ENCODE data around the gene ESRRA. TPM values are rescaled to one million over a fixed set of nuclear protein-coding genes. Genes with fewer than 3 reads are reported as not detected.
A peak's percentile ranks its signal among the peaks of the same experiment; 100 is the strongest.

The ESRRA gene
- total RNA-seq, 1 experiment from 2014 or later, result 61.0 TPM

GRCh38 chr11:64355078-64355940, 50.0 kb downstream of the ESRRA start:
- Histone ChIP-seq H3K9me3 (ENCODE audit: insufficient read depth, low read depth) (no peaks in the 10 kb centered on the region), H3K4me3 (no peak overlapping the region; the same call in 1 of the 2 replicates), H3K27me3 (ENCODE audit: insufficient read depth, low read depth) (no peaks in the 10 kb centered on the region), H3K4me2 (peak overlapping the region; percentile 62), H3K9me2 (ENCODE audit: insufficient read depth) (no peaks in the 10 kb centered on the region), H3F3A (ENCODE audit: insufficient read depth, low read depth) (peaks cover 28% of the 10 kb centered on the region; the same call in 1 of the 2 replicates), H4K20me1 (ENCODE audit: insufficient read depth) (peaks cover 6% of the 10 kb centered on the region; the same call in 1 of the 2 replicates), H3K79me2 (ENCODE audit: low read depth) (peaks cover 12% of the 10 kb centered on the region), H3K27ac (peak overlapping the region; percentile 25; the same call in 1 of the 2 replicates), H3K36me3 (ENCODE audit: low read depth) (no peaks in the 10 kb centered on the region), H3K4me1 (replicated peaks; ENCODE audit: insufficient read depth) (peaks cover 42% of the 10 kb centered on the region), H2AFZ (0 out of 2 replicates have a peak overlapping the region, but pooled peaks have one; percentile 14)
- no peak for TF ChIP-seq EZH2 (IDR thresholded peaks at IDR 0.05; ENCODE audit: low read depth)
- TF ChIP-seq, protein P1, sequence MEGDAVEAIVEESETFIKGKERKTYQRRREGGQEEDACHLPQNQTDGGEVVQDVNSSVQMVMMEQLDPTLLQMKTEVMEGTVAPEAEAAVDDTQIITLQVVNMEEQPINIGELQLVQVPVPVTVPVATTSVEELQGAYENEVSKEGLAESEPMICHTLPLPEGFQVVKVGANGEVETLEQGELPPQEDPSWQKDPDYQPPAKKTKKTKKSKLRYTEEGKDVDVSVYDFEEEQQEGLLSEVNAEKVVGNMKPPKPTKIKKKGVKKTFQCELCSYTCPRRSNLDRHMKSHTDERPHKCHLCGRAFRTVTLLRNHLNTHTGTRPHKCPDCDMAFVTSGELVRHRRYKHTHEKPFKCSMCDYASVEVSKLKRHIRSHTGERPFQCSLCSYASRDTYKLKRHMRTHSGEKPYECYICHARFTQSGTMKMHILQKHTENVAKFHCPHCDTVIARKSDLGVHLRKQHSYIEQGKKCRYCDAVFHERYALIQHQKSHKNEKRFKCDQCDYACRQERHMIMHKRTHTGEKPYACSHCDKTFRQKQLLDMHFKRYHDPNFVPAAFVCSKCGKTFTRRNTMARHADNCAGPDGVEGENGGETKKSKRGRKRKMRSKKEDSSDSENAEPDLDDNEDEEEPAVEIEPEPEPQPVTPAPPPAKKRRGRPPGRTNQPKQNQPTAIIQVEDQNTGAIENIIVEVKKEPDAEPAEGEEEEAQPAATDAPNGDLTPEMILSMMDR (conservative IDR thresholded peaks at IDR 0.05), result peak; percentile 82
- no TSS peak for BruUV-seq (replicated peaks)
- ChIA-PET CTCF (interaction anchor here (0.5 to 4.3 kb wide), 37 partner anchors 9 to 975 kb away, joined by 3 to 87 read pairs (median 5); partner anchors contain the start of genes FKBP2, PLCB3, PRDX5 and TRMT112), POLR2A (ENCODE audit: unreplicated experiment) (interaction anchor here (0.5 to 1.5 kb wide), 10 partner anchors 20 to 298 kb away, joined by 3 to 38 read pairs (median 5); partner anchors contain the start of genes ESRRA, PRDX5 and TRMT112)
- DNase-seq, result peak; percentile 76 to 90
- intact Hi-C loops (cut with micrococcal nuclease; ENCODE audit: unreplicated experiment), result loop anchor here (1.0 to 5.0 kb wide), 9 partner anchors 20 to 487 kb away; partner anchors contain the start of gene PRDX5

DNA sequence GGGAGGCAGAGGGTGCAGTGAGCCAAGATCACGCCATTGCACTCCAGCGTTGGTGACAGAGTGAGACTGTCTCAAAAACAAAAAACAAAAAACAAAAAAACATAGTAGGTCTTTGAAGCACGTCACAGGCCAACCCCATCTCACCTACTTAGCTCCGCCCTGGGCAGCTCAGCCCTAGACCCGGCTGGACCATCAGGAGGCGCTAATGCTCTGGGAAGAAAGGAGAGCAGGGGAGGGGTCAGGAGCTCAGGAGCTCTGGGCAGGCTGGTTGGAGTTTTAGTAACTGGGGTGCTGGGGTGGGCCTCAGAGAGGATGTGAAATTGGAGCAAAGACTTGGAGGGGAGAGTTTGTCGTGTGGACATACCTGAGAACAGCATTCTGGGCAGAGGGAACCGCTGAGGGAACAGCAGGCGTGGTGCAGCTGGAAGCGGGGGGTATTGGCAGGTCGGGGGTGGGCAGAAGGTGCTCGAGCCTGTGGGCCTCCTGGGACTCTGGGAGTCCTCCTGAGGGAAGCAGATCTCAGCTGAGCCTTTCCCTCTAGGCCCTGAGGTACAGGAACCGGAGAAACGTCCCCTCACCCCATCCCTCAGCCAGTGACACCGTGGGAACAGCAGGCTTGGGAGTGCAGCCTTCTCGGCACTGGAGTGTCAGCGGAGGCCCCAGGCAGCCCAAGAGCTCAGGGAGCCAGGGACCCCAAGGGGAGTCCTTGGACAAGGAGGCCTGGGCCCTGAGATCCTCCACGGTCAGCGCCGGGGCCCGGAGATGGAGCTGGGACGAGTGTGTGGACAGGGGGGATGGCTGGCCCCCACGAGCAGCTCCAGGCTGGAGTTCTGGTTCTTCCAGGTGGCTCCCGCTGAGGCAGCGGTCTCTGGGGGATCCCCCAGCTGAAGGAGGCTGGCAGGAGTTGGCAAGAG, 51.4 kb downstream of the ESRRA start:
- H3K27me3 ChIP-seq (ENCODE audit: insufficient read depth, low read depth), result no peaks in the 10 kb centered on the region
- H3K4me2 ChIP-seq, result peak overlapping the region; percentile 92; the same call in 1 of the 2 replicates
- ChIA-PET POLR2A (ENCODE audit: unreplicated experiment) (interaction anchor here (0.5 to 0.6 kb wide), 2 partner anchors 90 to 1141 kb away, joined by 5 to 19 read pairs; no protein-coding TSS in a partner anchor), CTCF (interaction anchor here (0.6 to 4.3 kb wide), 15 partner anchors 15 to 332 kb away, joined by 3 to 87 read pairs (median 6); partner anchors contain the start of genes PRDX5 and TRMT112)
- peak; percentile 56 to 67 for DNase-seq
- no peak overlapping the region for H2AFZ ChIP-seq
- peak overlapping the region; percentile 37 for H3K27ac ChIP-seq
- no peak overlapping the region for H3K4me3 ChIP-seq
- 0 out of 2 replicates have a peak, but pooled peaks cover 2% of the 10 kb centered on the region for H3K36me3 ChIP-seq (ENCODE audit: low read depth)
- no peaks in the 10 kb centered on the region for H3K9me3 ChIP-seq (ENCODE audit: insufficient read depth, low read depth)
- no TSS peak for BruUV-seq (replicated peaks)
- peaks cover 18% of the 10 kb centered on the region for H3K79me2 ChIP-seq (ENCODE audit: low read depth)
- H4K20me1 ChIP-seq (ENCODE audit: insufficient read depth), result peaks cover 6% of the 10 kb centered on the region; the same call in 1 of the 2 replicates
- intact Hi-C loops (cut with micrococcal nuclease; ENCODE audit: unreplicated experiment), result loop anchor here (5.0 kb wide), 2 partner anchors 131 to 196 kb away; no protein-coding TSS in a partner anchor
- H3K9me2 ChIP-seq (ENCODE audit: insufficient read depth), result no peaks in the 10 kb centered on the region
- TF ChIP-seq, protein P1 (conservative IDR thresholded peaks at IDR 0.05), result peak; percentile 64
- no peak for TF ChIP-seq EZH2 (IDR thresholded peaks at IDR 0.05; ENCODE audit: low read depth)
- peaks cover 42% of the 10 kb centered on the region for H3K4me1 ChIP-seq (replicated peaks; ENCODE audit: insufficient read depth)
- peaks cover 22% of the 10 kb centered on the region; the same call in 1 of the 2 replicates for H3F3A ChIP-seq (ENCODE audit: insufficient read depth, low read depth)
